ENCODE results near the gene EFNB2.
A peak's percentile ranks its signal among the peaks of the same experiment; 100 is the strongest.

EFNB2 gene

GRCh38 chr13:106467427-106468122, 67.9 kb downstream of the EFNB2 start:
- H3K4ac ChIP-seq (ENCODE audit: low read depth, low read length), result no peak overlapping the region
- no peak overlapping the region for H4K91ac ChIP-seq (ENCODE audit: low read depth, low read length)
- H3K27me3 ChIP-seq (ENCODE audit: insufficient read depth, low read length), result no peaks in the 10 kb centered on the region
- H3K79me1 ChIP-seq (ENCODE audit: low read length), result peaks cover 37% of the 10 kb centered on the region
- peaks cover 20 to 26% of the 10 kb centered on the region in 2 experiments for H3K4me1 ChIP-seq (ENCODE audit: control insufficient read depth in 1 of 2, insufficient read depth in 2 of 2, low read length in 2 of 2)
- H3K4me2 ChIP-seq (ENCODE audit: low read length), result peak overlapping the region; percentile 32
- H2BK5ac ChIP-seq (ENCODE audit: low read depth, low read length, poor library complexity), result no peak overlapping the region
- no peak overlapping the region for H2BK120ac ChIP-seq (ENCODE audit: insufficient read depth, low read length, poor library complexity)
- H3K36me3 ChIP-seq (ENCODE audit: control insufficient read depth in 1 of 2, insufficient read depth in 2 of 2, low read length in 2 of 2), result no peaks in the 10 kb centered on the region
- DNase-seq, result peak; percentile 31 to 51
- H4K12ac ChIP-seq (ENCODE audit: low read depth, low read length), result no peak overlapping the region
- H3K79me2 ChIP-seq (ENCODE audit: control insufficient read depth, insufficient read depth, low read length, poor library complexity), result peaks cover 2% of the 10 kb centered on the region
- H3K18ac ChIP-seq (ENCODE audit: low read length), result no peak overlapping the region
- no peaks in the 10 kb centered on the region for H3K9me3 ChIP-seq (ENCODE audit: insufficient read depth, low read depth, low read length)
- no peak overlapping the region for H3K23ac ChIP-seq (ENCODE audit: low read length)
- H2AFZ ChIP-seq (ENCODE audit: insufficient read depth, low read length, poor library complexity), result no peak overlapping the region
- H3K14ac ChIP-seq (ENCODE audit: low read length), result no peak overlapping the region
- peak overlapping the region; percentile 94 for H3K27ac ChIP-seq (ENCODE audit: low read depth, low read length)
- no peak overlapping the region for H4K8ac ChIP-seq (ENCODE audit: low read depth, low read length)
- no peak overlapping the region for H2BK12ac ChIP-seq (ENCODE audit: low read length)
- H3K9ac ChIP-seq (ENCODE audit: low read length), result no peak overlapping the region
- WGBS (ENCODE audit: extremely low coverage, insufficient coverage, insufficient read length), result no CpG with 5 or more reads among the region's 10 CpGs
- no peak overlapping the region for H3K4me3 ChIP-seq (ENCODE audit: low read depth, low read length)
- H2AK5ac ChIP-seq (ENCODE audit: low read length), result no peak overlapping the region

- H3K4me2 ChIP-seq (ENCODE audit: low read length), result no peak overlapping the region
- H3K4me1 ChIP-seq (ENCODE audit: control insufficient read depth in 1 of 2, insufficient read depth in 2 of 2, low read length in 2 of 2), result peaks cover 19 to 25% of the 10 kb centered on the region in 2 experiments
- no peak overlapping the region for H3K9ac ChIP-seq (ENCODE audit: low read length)
- H3K27ac ChIP-seq (ENCODE audit: low read depth, low read length), result peak overlapping the region; percentile 94
- H3K79me1 ChIP-seq (ENCODE audit: low read length), result peaks cover 36% of the 10 kb centered on the region
- no peak overlapping the region for H3K18ac ChIP-seq (ENCODE audit: low read length)
- no peak overlapping the region for H2AFZ ChIP-seq (ENCODE audit: insufficient read depth, low read length, poor library complexity)
- no peak overlapping the region for H4K8ac ChIP-seq (ENCODE audit: low read depth, low read length)
- peak overlapping the region; percentile 88 for H4K91ac ChIP-seq (ENCODE audit: low read depth, low read length)
- H2BK120ac ChIP-seq (ENCODE audit: insufficient read depth, low read length, poor library complexity), result peak overlapping the region; percentile 84
- no peak overlapping the region for H3K14ac ChIP-seq (ENCODE audit: low read length)
- H3K23ac ChIP-seq (ENCODE audit: low read length), result no peak overlapping the region
- no CpG with 5 or more reads among the region's 7 CpGs for WGBS (ENCODE audit: extremely low coverage, insufficient coverage, insufficient read length)
- no peaks in the 10 kb centered on the region for H3K36me3 ChIP-seq (ENCODE audit: control insufficient read depth in 1 of 2, insufficient read depth in 2 of 2, low read length in 2 of 2)
- peaks cover 2% of the 10 kb centered on the region for H3K79me2 ChIP-seq (ENCODE audit: control insufficient read depth, insufficient read depth, low read length, poor library complexity)
- H4K12ac ChIP-seq (ENCODE audit: low read depth, low read length), result no peak overlapping the region
- no peak overlapping the region for H2BK12ac ChIP-seq (ENCODE audit: low read length)
- no peak overlapping the region for H3K4ac ChIP-seq (ENCODE audit: low read depth, low read length)
- DNase-seq, result no peak
- H2BK5ac ChIP-seq (ENCODE audit: low read depth, low read length, poor library complexity), result peak overlapping the region; percentile 83
- no peaks in the 10 kb centered on the region for H3K9me3 ChIP-seq (ENCODE audit: insufficient read depth, low read depth, low read length)
- H2AK5ac ChIP-seq (ENCODE audit: low read length), result no peak overlapping the region
- no peaks in the 10 kb centered on the region for H3K27me3 ChIP-seq (ENCODE audit: insufficient read depth, low read length)
- no peak overlapping the region for H3K4me3 ChIP-seq (ENCODE audit: low read depth, low read length)
These were observed 68.6 kb downstream of the EFNB2 start for GRCh38 chr13:106466691-106467426.

DNA sequence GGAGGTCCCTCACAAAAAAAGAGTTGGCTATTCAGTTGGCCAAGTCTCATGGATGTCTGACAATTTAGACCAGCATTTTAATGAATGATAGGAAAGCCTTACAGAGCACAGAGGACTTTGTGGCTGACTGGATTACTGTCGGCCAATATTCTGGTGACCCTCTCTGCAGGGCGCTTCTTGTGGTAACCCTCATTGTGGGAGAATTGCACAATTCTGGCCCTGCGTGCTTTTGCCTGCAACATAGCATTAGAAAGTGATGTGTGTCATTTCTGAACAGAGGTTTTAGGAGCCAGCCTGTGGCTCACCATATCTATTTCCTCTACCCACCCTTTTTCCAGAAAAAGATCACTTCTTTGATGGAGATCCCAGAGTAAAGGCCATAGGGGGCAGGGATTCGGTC, 71.4 kb downstream of the EFNB2 start:
- Histone ChIP-seq H2AK5ac (ENCODE audit: low read length) (no peak overlapping the region), H3K4me3 (ENCODE audit: low read depth, low read length) (no peak overlapping the region), H3K79me2 (ENCODE audit: control insufficient read depth, insufficient read depth, low read length, poor library complexity) (peaks cover 1% of the 10 kb centered on the region), H3K36me3 (ENCODE audit: control insufficient read depth in 1 of 2, insufficient read depth in 2 of 2, low read length in 2 of 2) (no peaks in the 10 kb centered on the region), H3K79me1 (ENCODE audit: low read length) (peaks cover 18% of the 10 kb centered on the region), H3K9ac (ENCODE audit: low read length) (no peak overlapping the region), H3K27me3 (ENCODE audit: insufficient read depth, low read length) (no peaks in the 10 kb centered on the region), H3K14ac (ENCODE audit: low read length) (no peak overlapping the region), H3K4ac (ENCODE audit: low read depth, low read length) (no peak overlapping the region), H3K4me1 (ENCODE audit: control insufficient read depth in 1 of 2, insufficient read depth in 2 of 2, low read length in 2 of 2) (peaks cover 13 to 17% of the 10 kb centered on the region in 2 experiments), H2AFZ (ENCODE audit: insufficient read depth, low read length, poor library complexity) (no peak overlapping the region), H4K8ac (ENCODE audit: low read depth, low read length) (no peak overlapping the region), H4K91ac (ENCODE audit: low read depth, low read length) (no peak overlapping the region), H4K12ac (ENCODE audit: low read depth, low read length) (no peak overlapping the region), H3K4me2 (ENCODE audit: low read length) (no peak overlapping the region), H3K23ac (ENCODE audit: low read length) (no peak overlapping the region), H3K18ac (ENCODE audit: low read length) (no peak overlapping the region), H2BK5ac (ENCODE audit: low read depth, low read length, poor library complexity) (no peak overlapping the region), H3K27ac (ENCODE audit: low read depth, low read length) (no peak overlapping the region), H3K9me3 (ENCODE audit: insufficient read depth, low read depth, low read length) (no peaks in the 10 kb centered on the region), H2BK12ac (ENCODE audit: low read length) (no peak overlapping the region), H2BK120ac (ENCODE audit: insufficient read depth, low read length, poor library complexity) (no peak overlapping the region)
- DNase-seq, result peak in 1 of 2 donors; percentile 23
- WGBS (ENCODE audit: extremely low coverage, insufficient coverage, insufficient read length), result no CpG with 5 or more reads among the region's 4 CpGs

DNA sequence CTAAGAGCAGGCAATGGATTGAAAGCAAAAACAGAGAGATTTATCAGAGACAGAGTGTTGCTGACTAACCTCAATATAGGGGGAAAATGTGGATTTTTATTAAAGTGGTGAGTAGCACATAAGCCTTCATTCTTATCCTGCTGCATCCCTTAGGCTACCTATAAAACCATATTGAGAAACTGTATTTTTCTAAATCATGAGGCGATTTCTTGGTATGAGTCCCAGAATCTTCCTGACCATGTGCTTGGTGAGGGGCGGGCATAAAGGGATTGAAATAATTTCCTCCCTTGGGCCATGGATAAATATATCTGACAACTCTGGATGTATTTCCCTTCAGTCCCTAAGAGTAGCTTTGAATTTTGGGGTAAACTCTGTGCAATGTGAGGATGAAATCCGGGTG, 72.8 kb downstream of the EFNB2 start:
- Histone ChIP-seq H2AK5ac (ENCODE audit: low read length) (no peak overlapping the region), H2BK5ac (ENCODE audit: low read depth, low read length, poor library complexity) (no peak overlapping the region), H3K27me3 (ENCODE audit: insufficient read depth, low read length) (no peaks in the 10 kb centered on the region), H3K9ac (ENCODE audit: low read length) (no peak overlapping the region), H3K18ac (ENCODE audit: low read length) (no peak overlapping the region), H3K4me2 (ENCODE audit: low read length) (no peak overlapping the region), H2AFZ (ENCODE audit: insufficient read depth, low read length, poor library complexity) (no peak overlapping the region), H3K79me1 (ENCODE audit: low read length) (peaks cover 9% of the 10 kb centered on the region), H3K36me3 (ENCODE audit: control insufficient read depth in 1 of 2, insufficient read depth in 2 of 2, low read length in 2 of 2) (no peaks in the 10 kb centered on the region), H2BK12ac (ENCODE audit: low read length) (no peak overlapping the region), H4K8ac (ENCODE audit: low read depth, low read length) (no peak overlapping the region), H3K4me3 (ENCODE audit: low read depth, low read length) (no peak overlapping the region), H3K27ac (ENCODE audit: low read depth, low read length) (no peak overlapping the region), H3K4ac (ENCODE audit: low read depth, low read length) (no peak overlapping the region), H4K91ac (ENCODE audit: low read depth, low read length) (no peak overlapping the region), H3K79me2 (ENCODE audit: control insufficient read depth, insufficient read depth, low read length, poor library complexity) (no peaks in the 10 kb centered on the region), H3K9me3 (ENCODE audit: insufficient read depth, low read depth, low read length) (no peaks in the 10 kb centered on the region), H4K12ac (ENCODE audit: low read depth, low read length) (no peak overlapping the region), H3K14ac (ENCODE audit: low read length) (no peak overlapping the region), H3K4me1 (ENCODE audit: control insufficient read depth in 1 of 2, insufficient read depth in 2 of 2, low read length in 2 of 2) (peaks cover 4 to 8% of the 10 kb centered on the region in 2 experiments), H3K23ac (ENCODE audit: low read length) (no peak overlapping the region), H2BK120ac (ENCODE audit: insufficient read depth, low read length, poor library complexity) (no peak overlapping the region)
- no CpG with 5 or more reads among the region's 3 CpGs for WGBS (ENCODE audit: extremely low coverage, insufficient coverage, insufficient read length)
- DNase-seq, result no peak

Measured in trophoblast cell (in vitro differentiated cells and primary cell).